Activated CD8-positive, alpha-beta memory T cell treated with anti-CD3 and anti-CD28 coated beads, Interleukin-2, amount 50 U/mL, for 24 hours (primary cell): ENCODE data around the gene FASTK.

Source experiments
- DNase-seq: peaks from one replicate; pipeline ENCODE4 v3.0.0-alpha.2; 2020; ENCODE audit errors: extremely low read depth

The FASTK gene

GRCh38 chr7:151082141-151083070, 1.8 kb upstream of the FASTK start:
- no peak for DNase-seq

DNA sequence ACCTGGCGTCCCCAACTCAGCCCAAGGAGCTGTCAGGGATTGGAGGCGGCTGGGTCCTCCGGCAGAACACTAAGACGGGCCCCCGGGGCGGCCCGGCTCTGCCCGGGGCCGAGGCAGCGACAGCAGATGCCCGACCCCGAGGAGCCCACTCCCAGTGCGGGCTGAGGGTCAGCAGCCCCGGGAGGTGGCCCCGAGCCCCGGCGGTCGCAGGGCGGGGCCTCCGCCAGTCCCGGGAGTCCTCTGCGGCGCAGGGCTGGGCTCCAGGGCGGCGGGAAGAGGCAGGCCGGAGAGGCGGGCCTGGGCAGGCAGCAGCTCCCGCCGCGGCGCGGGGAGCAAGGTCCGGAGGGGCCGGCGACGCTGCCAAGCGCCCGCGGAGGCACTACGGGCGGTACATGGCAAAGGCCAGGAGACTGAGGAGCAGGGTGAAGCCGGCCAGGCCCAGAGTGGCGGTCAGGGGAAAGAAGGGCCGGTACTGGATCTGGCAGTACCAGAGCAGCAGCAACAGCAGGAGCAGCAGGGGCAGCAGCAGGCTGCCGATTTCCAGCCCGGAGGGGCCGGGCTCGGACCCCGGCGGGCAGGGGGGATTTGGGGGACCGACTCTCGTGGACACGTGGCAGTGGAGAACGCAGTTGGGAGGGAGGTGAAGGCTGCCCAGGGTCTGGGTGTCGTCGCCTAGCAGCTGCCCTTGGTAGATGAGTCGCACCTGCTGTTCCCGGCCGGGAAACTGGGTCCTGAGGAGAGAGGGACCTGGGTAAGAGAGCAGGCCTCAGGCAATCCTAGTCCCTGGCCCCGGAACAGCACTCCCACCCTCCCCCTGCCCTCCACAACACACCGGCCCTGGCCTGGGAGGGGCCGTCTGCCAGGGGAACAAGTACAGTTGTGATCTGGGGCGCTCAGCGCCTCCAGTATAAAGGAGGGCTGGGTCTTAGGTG, 827 bp upstream of the FASTK start:
- DNase-seq: no peak

- no peak for DNase-seq
These were observed 515 bp downstream of the FASTK start for GRCh38 chr7:151080067-151080521.

DNA sequence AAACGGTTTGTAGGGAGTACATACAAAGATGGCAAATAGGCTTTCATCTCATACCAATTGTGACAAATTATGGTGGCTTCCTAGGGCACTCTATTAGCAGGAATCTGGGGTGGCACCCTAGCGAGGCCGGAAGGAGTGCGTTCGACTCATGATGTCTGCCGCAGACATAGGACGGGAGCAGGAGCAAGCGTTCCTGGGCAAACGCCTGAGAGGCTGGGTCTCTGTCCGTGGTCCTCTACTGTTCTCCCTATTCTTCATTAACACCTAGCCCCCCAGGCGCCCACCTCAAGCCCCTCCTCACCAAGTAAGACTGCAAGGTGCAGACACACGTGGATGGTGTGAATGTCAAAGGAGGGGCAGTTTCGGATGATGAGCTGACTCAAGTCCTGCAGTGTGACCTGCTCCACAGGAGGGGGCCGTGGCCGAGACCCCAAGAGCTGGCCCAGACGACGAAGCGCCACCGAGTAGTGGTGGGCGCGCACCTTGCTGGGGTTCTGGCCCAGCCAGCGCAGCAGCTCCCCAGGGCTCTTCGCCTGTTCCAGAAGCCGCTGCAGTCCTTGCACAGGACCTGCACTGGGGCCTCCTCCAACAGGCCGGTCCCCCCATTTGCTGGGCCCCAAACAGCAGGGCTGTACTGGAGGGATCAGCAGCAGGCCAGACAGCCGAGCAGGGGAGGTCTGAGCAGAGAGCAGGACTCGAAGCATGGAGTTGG, 1.3 kb downstream of the FASTK start:
- DNase-seq: no peak

DNA sequence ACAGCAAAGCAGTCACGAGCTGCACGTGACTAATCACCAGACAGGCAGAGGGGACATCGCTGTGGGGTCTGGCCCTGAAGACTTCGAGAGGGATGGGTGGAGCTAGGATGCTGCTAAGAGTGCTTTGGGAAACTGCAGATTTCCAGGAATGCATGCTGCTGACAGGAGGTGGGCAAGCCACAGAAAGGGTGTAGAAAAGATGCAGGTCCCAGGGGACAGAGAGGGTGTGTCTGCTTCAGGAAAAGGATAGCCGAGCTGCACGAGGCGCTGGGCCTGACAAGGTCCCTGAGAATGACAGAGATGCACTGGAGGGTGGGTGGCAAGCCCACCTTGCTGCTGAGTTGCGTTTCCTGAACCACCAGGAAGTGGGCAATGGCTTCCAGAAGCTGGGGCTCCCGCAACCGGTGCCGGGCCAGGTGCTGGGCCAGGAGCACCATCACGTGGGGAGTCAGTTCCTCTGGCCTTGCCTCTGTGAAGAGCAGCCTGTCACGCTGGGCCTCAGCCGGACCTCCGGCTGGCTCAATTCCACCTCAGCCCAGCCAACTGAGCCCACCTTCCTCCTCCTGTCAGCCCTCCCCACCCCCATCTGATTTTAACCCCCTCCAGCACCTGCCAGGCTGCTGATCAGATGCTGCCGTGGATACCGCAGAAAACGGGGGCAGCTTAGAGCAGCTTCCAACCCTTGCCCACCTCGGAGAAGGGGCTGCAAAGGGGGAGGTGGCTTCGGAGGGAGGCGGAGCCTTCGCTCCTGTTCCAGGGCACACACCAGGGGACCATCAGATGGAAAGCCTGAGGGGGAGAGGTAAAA, 2.2 kb downstream of the FASTK start:
- no peak for DNase-seq

DNA sequence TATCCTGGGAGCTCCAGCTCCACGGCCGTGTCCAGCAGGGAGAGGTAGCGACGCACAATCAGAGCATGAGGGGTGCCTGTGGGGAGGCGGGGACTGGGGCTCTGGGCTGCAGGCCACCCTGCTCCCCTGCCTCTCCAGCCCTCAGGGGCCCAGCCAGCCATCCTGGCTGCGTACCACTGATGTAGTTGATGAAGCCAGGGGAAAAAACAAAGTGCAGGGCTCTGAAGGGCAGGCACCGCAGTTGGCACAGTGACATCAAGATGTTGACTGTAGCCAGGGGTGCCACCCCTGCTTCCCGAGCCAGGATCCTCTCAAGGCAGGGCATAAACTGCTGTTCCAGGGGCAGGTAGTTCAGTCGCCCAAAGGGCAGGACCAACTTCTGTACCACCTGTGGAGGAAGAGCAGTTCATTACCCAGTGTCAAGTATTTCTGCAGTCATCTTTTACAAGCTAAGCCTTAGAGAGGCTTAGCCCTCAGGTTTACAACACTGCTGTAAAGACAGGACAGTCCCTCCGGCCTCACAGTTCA, 2.8 kb downstream of the FASTK start:
- no peak for DNase-seq

DNA sequence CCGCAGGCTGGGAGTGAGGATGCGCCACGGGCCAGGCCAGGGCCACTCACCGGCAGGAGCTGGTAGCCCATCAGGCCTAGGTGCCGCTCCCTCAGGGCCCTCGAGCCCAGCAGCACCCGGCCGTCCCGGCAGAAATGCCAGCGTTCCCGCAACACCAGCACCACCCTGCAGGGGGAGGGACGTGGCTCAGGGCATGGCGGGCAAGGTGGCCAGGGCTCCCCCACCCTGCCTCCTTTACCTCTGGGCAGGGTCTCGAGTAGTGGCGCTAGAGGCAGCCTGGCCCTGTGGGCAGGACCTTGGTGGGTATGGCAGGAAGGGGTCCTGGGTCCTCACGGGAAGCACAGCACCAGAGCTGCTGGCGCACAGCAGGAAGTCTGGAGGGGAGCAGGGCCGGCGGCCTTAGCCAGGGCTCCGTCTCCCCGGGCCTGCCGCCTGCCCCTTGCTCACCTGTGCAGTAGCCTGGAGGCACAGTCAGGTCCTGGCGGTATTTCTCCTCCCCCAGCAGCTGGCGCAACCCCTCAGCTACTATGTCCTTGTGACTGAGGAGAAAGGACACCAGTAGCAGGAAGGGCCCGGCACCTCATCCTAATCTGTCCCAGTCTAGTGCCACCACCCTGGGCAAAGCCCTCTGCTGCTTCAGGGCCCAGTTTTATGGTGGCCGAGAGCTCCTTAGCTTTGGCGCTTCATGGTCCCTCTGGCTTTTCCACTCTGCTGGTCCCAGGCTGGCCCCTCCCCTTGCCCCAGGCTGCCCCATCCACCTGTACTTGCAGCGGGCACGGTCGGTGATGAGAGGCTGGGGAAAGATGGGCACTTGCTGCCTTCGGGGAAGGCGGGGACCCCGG, 3.5 kb downstream of the FASTK start:
- no peak for DNase-seq

DNA sequence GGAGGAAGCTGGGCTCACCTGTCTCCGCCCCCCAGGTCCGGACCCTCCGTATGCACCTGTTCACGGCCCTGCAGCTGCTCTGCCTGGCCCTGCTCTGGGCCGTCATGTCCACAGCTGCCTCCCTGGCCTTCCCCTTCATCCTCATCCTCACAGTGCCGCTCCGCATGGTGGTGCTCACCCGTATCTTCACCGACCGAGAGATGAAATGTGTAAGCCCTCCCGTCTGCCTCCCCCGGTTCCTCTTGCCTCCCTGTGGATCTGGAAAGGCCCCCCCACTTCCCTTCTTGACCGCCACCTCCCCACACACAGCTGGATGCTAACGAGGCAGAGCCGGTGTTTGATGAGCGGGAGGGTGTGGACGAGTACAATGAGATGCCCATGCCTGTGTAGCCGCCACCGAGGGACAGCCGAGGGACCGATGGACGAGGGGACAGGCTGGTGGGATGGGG, 4.6 kb downstream of the FASTK start:
- no peak for DNase-seq

DNA sequence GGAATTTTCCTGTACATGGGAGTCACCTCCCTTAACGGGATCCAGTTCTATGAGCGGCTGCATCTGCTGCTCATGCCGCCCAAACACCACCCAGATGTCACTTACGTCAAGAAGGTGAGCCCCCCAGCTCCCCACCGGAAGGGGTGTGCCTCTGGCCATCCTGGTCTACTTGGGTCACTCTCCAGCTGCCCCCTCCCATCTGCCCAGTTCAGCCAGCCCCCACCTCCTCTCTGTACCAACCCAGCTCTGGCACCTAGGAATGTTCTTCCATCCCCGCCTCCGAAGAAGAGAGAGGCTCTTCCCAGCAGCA, 5.0 kb downstream of the FASTK start:
- no peak for DNase-seq

DNA sequence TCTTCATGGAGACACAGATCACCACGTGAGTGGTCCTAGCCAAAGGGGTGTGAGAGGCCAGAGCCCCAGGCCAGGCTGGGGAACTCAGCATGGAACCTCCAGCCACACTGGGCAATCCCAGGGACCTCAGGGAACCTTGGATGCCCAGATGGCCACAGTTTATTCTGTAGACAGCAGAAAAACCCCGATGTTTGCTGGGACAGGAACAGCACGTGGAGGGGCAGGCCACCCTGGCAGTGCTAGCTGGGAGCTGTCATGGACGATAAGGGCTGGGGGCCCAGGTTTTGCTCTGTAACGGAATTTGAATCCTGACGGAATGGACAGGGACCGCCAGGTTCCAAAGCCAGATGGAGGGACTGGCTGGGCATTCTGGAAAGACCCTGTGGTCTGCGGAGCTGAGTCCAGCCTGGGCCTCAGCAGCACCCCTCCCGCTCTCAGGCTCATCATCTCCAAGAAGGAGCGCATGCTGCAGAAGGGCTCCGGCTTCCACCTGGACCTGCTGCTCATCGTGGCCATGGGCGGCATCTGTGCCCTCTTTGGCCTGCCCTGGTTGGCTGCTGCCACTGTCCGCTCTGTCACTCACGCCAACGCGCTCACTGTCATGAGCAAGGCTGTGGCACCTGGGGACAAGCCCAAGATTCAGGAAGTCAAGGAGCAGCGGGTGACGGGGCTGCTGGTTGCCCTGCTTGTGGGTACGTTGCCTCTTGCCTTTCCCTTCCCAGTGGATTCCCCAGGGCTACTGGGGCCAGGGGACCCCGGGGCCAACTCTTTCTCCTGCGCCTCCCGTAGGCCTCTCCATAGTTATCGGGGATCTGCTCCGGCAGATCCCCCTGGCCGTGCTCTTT, 5.6 kb downstream of the FASTK start:
- DNase-seq: no peak

GRCh38 chr7:151073990-151074389, 6.6 kb downstream of the FASTK start:
- no peak for DNase-seq

GRCh38 chr7:151071032-151071866, 9.4 kb downstream of the FASTK start:
- DNase-seq: no peak

GRCh38 chr7:151070574-151070960, 10.0 kb downstream of the FASTK start:
- DNase-seq: no peak

GRCh38 chr7:151069841-151070573, 10.6 kb downstream of the FASTK start:
- no peak for DNase-seq

GRCh38 chr7:151068069-151068773, 12.4 kb downstream of the FASTK start:
- no peak for DNase-seq

- DNase-seq: no peak
These were observed 14.2 kb downstream of the FASTK start for GRCh38 chr7:151066273-151066974.
